SK-N-SH treated with all-trans-retinoic acid at 6 μM for 48 hours (cell line): ENCODE measurements around the gene MRPL21.

Experiments used
- ARNTL ChIP-seq: fragments of 450-650 bp; formaldehyde crosslinking; IDR thresholded peaks from 2 replicates; pipeline ENCODE4 v1.5.0; 2020; ENCODE audit warnings: low read depth, mild to moderate bottlenecking, moderate library complexity, borderline replicate concordance
- RARB ChIP-seq: fragments of 250-450 bp; sonication (Bioruptor Pico); IDR thresholded peaks from 2 replicates; pipeline ENCODE4 v1.8.0; 2021; ENCODE audit warnings: mild to moderate bottlenecking, moderate library complexity
- ZFP30 ChIP-seq: fragments of 450-650 bp; formaldehyde crosslinking; IDR thresholded peaks from 2 replicates; pipeline ENCODE4 v1.5.0; 2022; ENCODE audit warnings: mild to moderate bottlenecking, moderate library complexity
- TF ChIP-seq, protein P1 (sequence below): fragments of 250-450 bp; sonication (Bioruptor Pico); IDR thresholded peaks from 2 replicates; pipeline ENCODE4 v1.5.1; 2020; ENCODE audit warnings: low read depth, mild to moderate bottlenecking, moderate library complexity

DNA sequence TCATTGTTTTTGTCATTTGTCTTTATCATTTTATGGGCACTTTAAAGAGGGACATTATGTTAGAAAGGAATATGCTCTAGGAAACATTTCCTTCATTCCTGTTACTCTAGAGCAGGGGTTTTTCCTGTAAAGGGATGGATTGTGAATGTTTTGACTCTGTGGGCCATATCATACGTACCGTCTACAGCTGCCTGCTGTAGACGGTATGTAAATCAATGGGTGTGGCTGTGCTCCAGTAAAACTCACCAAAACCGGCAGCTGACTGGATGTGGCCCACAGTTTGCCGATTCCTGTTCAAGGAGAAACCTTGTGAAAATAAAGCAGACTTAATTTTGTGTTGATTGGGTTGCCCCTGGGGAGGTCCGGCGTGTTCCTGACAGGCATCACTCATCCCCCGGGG is 7.3 kb upstream of the MRPL21 start:
- TF ChIP-seq ARNTL (CRISPR knock-in tag) (no peak), ZFP30 (CRISPR knock-in tag) (no peak), RARB (no peak)
- TF ChIP-seq, protein P1, sequence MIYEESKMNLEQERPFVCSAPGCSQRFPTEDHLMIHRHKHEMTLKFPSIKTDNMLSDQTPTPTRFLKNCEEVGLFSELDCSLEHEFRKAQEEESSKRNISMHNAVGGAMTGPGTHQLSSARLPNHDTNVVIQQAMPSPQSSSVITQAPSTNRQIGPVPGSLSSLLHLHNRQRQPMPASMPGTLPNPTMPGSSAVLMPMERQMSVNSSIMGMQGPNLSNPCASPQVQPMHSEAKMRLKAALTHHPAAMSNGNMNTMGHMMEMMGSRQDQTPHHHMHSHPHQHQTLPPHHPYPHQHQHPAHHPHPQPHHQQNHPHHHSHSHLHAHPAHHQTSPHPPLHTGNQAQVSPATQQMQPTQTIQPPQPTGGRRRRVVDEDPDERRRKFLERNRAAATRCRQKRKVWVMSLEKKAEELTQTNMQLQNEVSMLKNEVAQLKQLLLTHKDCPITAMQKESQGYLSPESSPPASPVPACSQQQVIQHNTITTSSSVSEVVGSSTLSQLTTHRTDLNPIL (CRISPR knock-in tag), result no peak
